GM23248 (cell line): ENCODE results near the gene FSTL4. TPM values are rescaled to one million over a fixed set of nuclear protein-coding genes. Genes with fewer than 3 reads are reported as not detected.

Experiments used
- DNase-seq: peaks from one replicate; pipeline ENCODE4 v3.0.0-alpha.2; 2015
- H2AFZ ChIP-seq: fragments of 200-600 bp; sonication (generic); 2 replicates; pipeline ENCODE4 v1.6.1; 2016; ENCODE audit warnings: antibody characterized with exemption
- H3F3A ChIP-seq: fragments of 200-600 bp; sonication (generic); 2 replicates; pipeline ENCODE4 v1.6.1; 2016; ENCODE audit warnings: mild to moderate bottlenecking, antibody characterized with exemption, mixed run types; ENCODE audit not compliant: insufficient read depth
- H3K27ac ChIP-seq: fragments of 200-600 bp; sonication (generic); 2 replicates; pipeline ENCODE4 v1.5.1; 2016; ENCODE audit warnings: mild to moderate bottlenecking
- H3K27me3 ChIP-seq: fragments of 200-600 bp; sonication (generic); replicated peaks from 2 replicates; pipeline ENCODE4 v1.6.1; 2016; ENCODE audit warnings: mild to moderate bottlenecking; ENCODE audit not compliant: insufficient read depth
- H3K36me3 ChIP-seq: fragments of 200-600 bp; sonication (generic); 2 replicates; pipeline ENCODE4 v1.6.1; 2016; ENCODE audit warnings: low read depth, mild to moderate bottlenecking
- H3K4me1 ChIP-seq: fragments of 200-600 bp; sonication (generic); 2 replicates; pipeline ENCODE4 v1.6.1; 2016; ENCODE audit warnings: mild to moderate bottlenecking; ENCODE audit not compliant: insufficient read depth
- H3K4me2 ChIP-seq: fragments of 200-600 bp; sonication (generic); one replicate; pipeline ENCODE4 v1.6.1; 2016; ENCODE audit warnings: mild to moderate bottlenecking; ENCODE audit not compliant: unreplicated experiment
- H3K4me3 ChIP-seq: fragments of 200-600 bp; sonication (generic); 2 replicates; pipeline ENCODE4 v1.5.1; 2016; ENCODE audit warnings: mild to moderate bottlenecking
- H3K79me2 ChIP-seq: fragments of 200-600 bp; sonication (generic); 2 replicates; pipeline ENCODE4 v1.6.1; 2016; ENCODE audit warnings: mild to moderate bottlenecking; ENCODE audit not compliant: insufficient read depth
- H3K9ac ChIP-seq: fragments of 200-600 bp; sonication (generic); 2 replicates; pipeline ENCODE4 v1.6.1; 2016; ENCODE audit warnings: mild to moderate bottlenecking
- H3K9me2 ChIP-seq: fragments of 200-600 bp; sonication (generic); 2 replicates; pipeline ENCODE4 v1.6.1; 2016; ENCODE audit warnings: mixed run types, mild to moderate bottlenecking, moderate library complexity; ENCODE audit not compliant: insufficient read depth
- H3K9me3 ChIP-seq: fragments of 200-600 bp; sonication (generic); one replicate; pipeline ENCODE4 v1.6.1; 2017; ENCODE audit warnings: low read depth
- H4K20me1 ChIP-seq: fragments of 200-600 bp; sonication (generic); 2 replicates; pipeline ENCODE4 v1.6.0; 2016; ENCODE audit not compliant: insufficient read depth
- EZH2 ChIP-seq: fragments of 200-600 bp; sonication (generic); IDR thresholded peaks from 2 replicates; pipeline ENCODE4 v1.6.1; 2018; ENCODE audit warnings: antibody characterized with exemption, mild to moderate bottlenecking; ENCODE audit not compliant: insufficient read depth, poor library complexity, severe bottlenecking
- EZH2phosphoT487 ChIP-seq: fragments of 200-600 bp; sonication (generic); IDR thresholded peaks from 2 replicates; pipeline ENCODE4 v1.6.1; 2018; ENCODE audit warnings: antibody characterized with exemption, moderate library complexity, mild to moderate bottlenecking, low read depth; ENCODE audit not compliant: insufficient read depth
- WGBS, 2 experiments: methylation state at CpG; one replicate each; pipeline ENCODE4 v1.1.6; 2015 to 2017; ENCODE audit warnings: low lambda C conversion rate in 2 of 2, low coverage in 1 of 2; ENCODE audit errors: missing lambda C conversion rate in 2 of 2; 5-methylcytosine and 5-hydroxymethylcytosine counted together
- in situ Hi-C: fragments of 300-500 bp; cut with MboI; formaldehyde crosslinking; loops from 2 replicates; pipeline ENCODE4 v1.15.0; 2020
- polyA plus RNA-seq: library from polyadenylated mRNA; unstranded; fragments of >200 nt; fragmentation: Nextera tagmentation; extraction: Ambion mirVana; gene quantifications from 2 replicates; pipeline ENCODE4 v1.2.1, GENCODE V29; 2016
- total RNA-seq: library from RNA; depleted of rRNA; stranded (reverse); fragments of >200 nt; shearing (Covaris generic); gene quantifications from 2 replicates; pipeline ENCODE4 v1.2.3, GENCODE V29; 2014

Gene FSTL4
- total and polyA plus RNA-seq, 2 experiments from 2014 or later, result not detected

DNA sequence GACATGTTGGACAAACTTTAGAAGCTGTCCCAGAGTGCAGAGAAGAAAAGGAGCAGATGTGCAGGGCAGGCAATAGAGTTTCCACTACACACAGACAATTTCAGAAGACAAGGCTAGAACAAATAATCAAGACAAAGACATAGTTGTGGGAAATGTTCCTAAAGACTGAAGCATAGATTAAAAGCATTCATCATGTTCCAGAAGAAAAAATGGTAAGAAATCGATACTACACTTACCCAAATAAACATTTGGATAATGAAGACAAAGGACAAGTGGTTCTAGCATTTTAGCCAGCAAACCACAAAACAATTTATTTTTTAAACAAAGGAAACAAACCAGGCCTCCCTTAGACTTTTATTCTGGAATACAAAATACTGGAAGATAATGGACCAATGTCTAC is 97.9 kb downstream of the FSTL4 start:
- no peaks in the 10 kb centered on the region for H3K79me2 ChIP-seq
- no peaks in the 10 kb centered on the region for H3K36me3 ChIP-seq
- 21% methylated on average over 1 of the region's 1 CpG for WGBS, 2 experiments
- H4K20me1 ChIP-seq, result no peaks in the 10 kb centered on the region
- no peak overlapping the region for H2AFZ ChIP-seq
- no peaks in the 10 kb centered on the region for H3K9me3 ChIP-seq
- no peaks in the 10 kb centered on the region for H3K4me1 ChIP-seq
- in situ Hi-C loops, result no loop called here
- H3F3A ChIP-seq, result no peaks in the 10 kb centered on the region
- no peak overlapping the region for H3K27ac ChIP-seq
- H3K27me3 ChIP-seq, result no peaks in the 10 kb centered on the region
- no peak overlapping the region for H3K4me2 ChIP-seq
- no peak overlapping the region for H3K9ac ChIP-seq
- no peak for DNase-seq
- H3K9me2 ChIP-seq, result no peaks in the 10 kb centered on the region
- TF ChIP-seq EZH2phosphoT487 (no peak), EZH2 (no peak)
- no peak overlapping the region for H3K4me3 ChIP-seq

DNA sequence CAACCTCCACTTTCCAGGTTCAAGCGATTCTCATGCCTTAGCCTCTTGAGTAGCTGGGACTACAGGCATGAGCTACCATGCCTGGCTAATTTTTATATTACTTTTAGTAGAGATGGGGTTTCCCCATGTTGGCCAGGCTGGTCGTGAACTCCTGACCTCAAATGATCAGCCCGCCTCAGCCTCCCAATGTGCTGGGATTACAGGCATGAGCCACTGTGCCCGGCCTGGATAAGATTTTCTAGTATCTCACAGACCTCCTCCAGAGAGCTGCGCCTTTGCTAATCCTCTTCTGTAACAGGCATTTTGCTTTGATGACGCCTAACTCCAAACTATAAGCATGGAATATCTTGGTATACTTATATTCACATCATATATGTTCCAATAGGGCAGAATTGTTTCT is 99.4 kb downstream of the FSTL4 start:
- WGBS, 2 experiments, result 41 to 47% methylated on average over 6 of the region's 6 CpGs
- no peak overlapping the region for H3K4me2 ChIP-seq
- no peaks in the 10 kb centered on the region for H3K9me2 ChIP-seq
- H3K36me3 ChIP-seq, result no peaks in the 10 kb centered on the region
- TF ChIP-seq EZH2 (no peak), EZH2phosphoT487 (no peak)
- DNase-seq, result no peak
- H3K4me3 ChIP-seq, result no peak overlapping the region
- no peaks in the 10 kb centered on the region for H4K20me1 ChIP-seq
- no peak overlapping the region for H3K9ac ChIP-seq
- H3F3A ChIP-seq, result no peaks in the 10 kb centered on the region
- in situ Hi-C loops, result no loop called here
- no peak overlapping the region for H3K27ac ChIP-seq
- no peaks in the 10 kb centered on the region for H3K79me2 ChIP-seq
- no peak overlapping the region for H2AFZ ChIP-seq
- no peaks in the 10 kb centered on the region for H3K9me3 ChIP-seq
- H3K27me3 ChIP-seq, result no peaks in the 10 kb centered on the region
- H3K4me1 ChIP-seq, result no peaks in the 10 kb centered on the region

DNA sequence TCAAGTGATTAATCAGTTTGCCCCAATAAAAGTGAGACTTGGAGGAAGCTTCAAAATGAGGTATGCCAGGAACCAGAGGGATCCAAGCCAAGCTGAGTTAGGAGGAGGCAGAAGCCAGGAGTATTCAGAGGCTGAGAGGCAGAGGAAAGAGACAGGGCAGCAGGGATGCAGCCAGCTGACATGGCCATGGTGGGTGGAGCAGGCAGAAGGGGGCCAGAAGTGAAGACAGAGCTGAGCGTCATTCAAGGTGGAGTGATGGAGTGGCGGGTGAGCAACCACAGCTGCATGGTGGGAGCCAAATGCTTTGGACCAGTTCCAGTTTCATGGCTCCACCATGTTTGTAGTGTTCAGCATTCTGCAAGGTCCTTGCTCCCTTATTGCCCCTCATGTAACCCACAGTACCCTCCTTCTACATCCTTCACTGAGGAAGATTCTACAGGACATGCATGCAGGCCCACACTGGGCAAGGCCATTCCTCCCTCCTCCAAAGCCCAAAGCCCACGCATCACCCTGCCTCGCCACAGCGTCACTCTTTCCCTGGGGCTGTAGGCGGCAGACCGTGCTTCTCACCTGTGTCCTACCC is 100.6 kb downstream of the FSTL4 start:
- no peak overlapping the region for H3K4me2 ChIP-seq
- in situ Hi-C loops, result no loop called here
- WGBS, 2 experiments, result 55 to 59% methylated on average over 7 of the region's 7 CpGs
- H3K36me3 ChIP-seq, result no peaks in the 10 kb centered on the region
- H3K27ac ChIP-seq, result no peak overlapping the region
- TF ChIP-seq EZH2 (no peak), EZH2phosphoT487 (no peak)
- H3K9me3 ChIP-seq, result no peaks in the 10 kb centered on the region
- H3K4me1 ChIP-seq, result no peaks in the 10 kb centered on the region
- H2AFZ ChIP-seq, result no peak overlapping the region
- no peaks in the 10 kb centered on the region for H3K9me2 ChIP-seq
- no peak for DNase-seq
- H3K4me3 ChIP-seq, result no peak overlapping the region
- no peak overlapping the region for H3K9ac ChIP-seq
- H4K20me1 ChIP-seq, result no peaks in the 10 kb centered on the region
- no peaks in the 10 kb centered on the region for H3K27me3 ChIP-seq
- no peaks in the 10 kb centered on the region for H3F3A ChIP-seq
- H3K79me2 ChIP-seq, result no peaks in the 10 kb centered on the region

- Histone ChIP-seq H3K79me2 (no peaks in the 10 kb centered on the region), H3K9me3 (no peaks in the 10 kb centered on the region), H3K4me2 (no peak overlapping the region), H3K9me2 (no peaks in the 10 kb centered on the region), H3K9ac (no peak overlapping the region), H3K27ac (no peak overlapping the region), H3K4me1 (no peaks in the 10 kb centered on the region), H3K4me3 (no peak overlapping the region), H4K20me1 (no peaks in the 10 kb centered on the region), H3K27me3 (no peaks in the 10 kb centered on the region), H3K36me3 (no peaks in the 10 kb centered on the region), H3F3A (no peaks in the 10 kb centered on the region), H2AFZ (no peak overlapping the region)
- in situ Hi-C loops, result no loop called here
- no peak for DNase-seq
- TF ChIP-seq EZH2 (no peak), EZH2phosphoT487 (no peak)
- 63 to 64% methylated on average over 11 of the region's 11 CpGs for WGBS, 2 experiments
Measured at GRCh38 chr5:133510634-133511262, 101.6 kb downstream of the FSTL4 start.
